NB4 (cell line): Measurements from ENCODE around the gene ERFL.

ENCODE experiments used
- DNase-seq: peaks from one replicate; pipeline ENCODE4 v3.0.0; 2010; ENCODE audit warnings: low read depth
- H3K4me3 ChIP-seq: one replicate; pipeline ENCODE4 v1.5.1; 2011; ENCODE audit warnings: mild to moderate bottlenecking, low read depth, low read length, moderate library complexity
- MYC ChIP-seq: IDR thresholded peaks from 2 replicates; pipeline ENCODE4 v1.6.1; 2011; ENCODE audit warnings: low read depth, low read length
- POLR2A ChIP-seq: IDR thresholded peaks from 2 replicates; pipeline ENCODE4 v1.6.1; 2011; ENCODE audit warnings: mild to moderate bottlenecking; ENCODE audit not compliant: insufficient read length; ENCODE audit errors: extremely low read depth
- TF ChIP-seq, protein P1 (sequence below): IDR thresholded peaks from one replicate; pipeline ENCODE4 v1.5.1; 2012; ENCODE audit warnings: low read depth, low read length
- TF ChIP-seq, protein P2 (sequence below): IDR thresholded peaks from 2 replicates; pipeline ENCODE4 v1.6.1; 2011; ENCODE audit warnings: low read depth, low read length

The ERFL gene

DNA sequence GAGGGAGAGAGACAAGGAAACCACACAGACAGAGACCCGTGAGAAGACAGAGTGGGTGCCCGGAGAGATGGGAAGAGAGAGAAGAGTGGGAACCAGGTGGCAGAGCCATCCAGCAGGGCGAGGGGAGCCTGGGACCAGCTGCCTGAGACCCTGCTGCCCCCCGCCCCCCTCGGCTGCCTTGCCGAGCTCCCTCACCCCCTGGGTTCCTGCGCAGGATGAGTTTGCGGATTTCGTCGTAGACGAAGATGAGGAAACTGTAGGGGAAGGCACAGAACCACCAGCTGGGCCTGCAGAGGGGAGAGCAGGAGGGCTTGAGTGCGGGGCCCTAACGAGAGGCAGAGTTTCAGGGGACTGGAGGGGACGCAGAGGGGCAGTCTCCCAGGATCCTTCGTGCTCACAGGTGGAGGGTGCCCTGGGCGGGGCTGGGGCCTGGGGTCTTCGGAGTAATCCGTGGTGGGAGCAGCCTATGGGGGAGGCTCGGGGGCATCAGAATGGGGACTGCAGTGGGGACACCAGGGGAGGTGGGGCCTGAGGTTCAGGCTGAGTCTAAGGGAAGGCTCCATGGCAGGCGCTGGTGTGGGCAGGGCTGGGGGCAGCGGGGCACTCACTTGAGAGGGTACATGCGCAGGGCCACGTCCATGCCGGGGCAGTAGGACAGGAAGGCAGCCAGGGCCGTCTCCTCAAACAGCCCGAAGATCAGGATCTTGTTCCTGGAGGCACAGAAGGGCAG lies 39.0 kb upstream of the ERFL start:
- TF ChIP-seq POLR2A: no peak
- TF ChIP-seq, protein P1, sequence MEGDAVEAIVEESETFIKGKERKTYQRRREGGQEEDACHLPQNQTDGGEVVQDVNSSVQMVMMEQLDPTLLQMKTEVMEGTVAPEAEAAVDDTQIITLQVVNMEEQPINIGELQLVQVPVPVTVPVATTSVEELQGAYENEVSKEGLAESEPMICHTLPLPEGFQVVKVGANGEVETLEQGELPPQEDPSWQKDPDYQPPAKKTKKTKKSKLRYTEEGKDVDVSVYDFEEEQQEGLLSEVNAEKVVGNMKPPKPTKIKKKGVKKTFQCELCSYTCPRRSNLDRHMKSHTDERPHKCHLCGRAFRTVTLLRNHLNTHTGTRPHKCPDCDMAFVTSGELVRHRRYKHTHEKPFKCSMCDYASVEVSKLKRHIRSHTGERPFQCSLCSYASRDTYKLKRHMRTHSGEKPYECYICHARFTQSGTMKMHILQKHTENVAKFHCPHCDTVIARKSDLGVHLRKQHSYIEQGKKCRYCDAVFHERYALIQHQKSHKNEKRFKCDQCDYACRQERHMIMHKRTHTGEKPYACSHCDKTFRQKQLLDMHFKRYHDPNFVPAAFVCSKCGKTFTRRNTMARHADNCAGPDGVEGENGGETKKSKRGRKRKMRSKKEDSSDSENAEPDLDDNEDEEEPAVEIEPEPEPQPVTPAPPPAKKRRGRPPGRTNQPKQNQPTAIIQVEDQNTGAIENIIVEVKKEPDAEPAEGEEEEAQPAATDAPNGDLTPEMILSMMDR: no peak
- no peak for TF ChIP-seq MYC
- TF ChIP-seq, protein P2, sequence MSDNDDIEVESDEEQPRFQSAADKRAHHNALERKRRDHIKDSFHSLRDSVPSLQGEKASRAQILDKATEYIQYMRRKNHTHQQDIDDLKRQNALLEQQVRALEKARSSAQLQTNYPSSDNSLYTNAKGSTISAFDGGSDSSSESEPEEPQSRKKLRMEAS: no peak
- H3K4me3 ChIP-seq: no peak overlapping the region
- no peak for DNase-seq

DNA sequence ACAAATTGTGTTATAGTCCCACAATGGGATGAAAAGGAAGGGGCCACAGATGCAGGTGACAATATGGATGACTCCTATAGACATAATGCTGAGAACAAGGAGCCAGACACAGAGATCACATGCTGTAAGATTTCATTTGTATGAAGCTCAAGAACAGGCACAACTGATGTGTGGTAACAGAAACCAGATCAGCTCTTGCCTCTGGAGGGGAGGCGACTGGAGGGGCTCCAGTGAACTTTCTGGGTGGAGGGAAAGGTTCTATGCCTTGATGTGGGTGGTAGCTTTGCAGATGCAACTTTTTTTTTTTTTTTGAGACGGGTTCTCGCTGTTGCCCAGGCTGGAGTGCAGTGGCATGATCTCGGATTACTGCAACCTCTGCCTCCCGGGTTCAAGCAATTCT lies 36.9 kb upstream of the ERFL start:
- TF ChIP-seq POLR2A: no peak

DNA sequence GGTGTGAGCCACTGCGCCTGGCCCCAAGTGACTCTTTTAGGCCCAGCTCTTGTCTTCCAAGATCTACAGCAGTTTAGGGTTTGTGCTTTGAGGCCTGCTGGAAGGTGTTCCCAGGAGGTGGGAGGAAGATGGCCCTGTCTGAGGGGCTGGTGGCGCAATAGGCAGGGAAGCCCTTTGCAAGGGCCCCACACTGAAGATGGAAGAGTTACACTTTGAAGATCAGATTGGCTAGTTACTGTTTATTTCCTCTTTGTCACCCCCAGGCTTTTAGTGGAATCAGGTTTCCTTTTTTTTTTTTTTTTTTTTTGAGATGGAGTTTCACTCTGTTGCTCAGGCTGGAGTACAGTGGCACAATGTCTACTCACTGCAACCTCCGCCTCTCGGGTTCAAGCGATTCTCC lies 32.7 kb upstream of the ERFL start:
- H3K4me3 ChIP-seq: no peak overlapping the region
- TF ChIP-seq POLR2A (no peak), MYC (no peak)
- TF ChIP-seq, protein P1: no peak
- peak; percentile 43 for DNase-seq

More for the DNA sequence above, 36.9 kb upstream of the ERFL start:
- no peak for DNase-seq
- no peak overlapping the region for H3K4me3 ChIP-seq

DNA sequence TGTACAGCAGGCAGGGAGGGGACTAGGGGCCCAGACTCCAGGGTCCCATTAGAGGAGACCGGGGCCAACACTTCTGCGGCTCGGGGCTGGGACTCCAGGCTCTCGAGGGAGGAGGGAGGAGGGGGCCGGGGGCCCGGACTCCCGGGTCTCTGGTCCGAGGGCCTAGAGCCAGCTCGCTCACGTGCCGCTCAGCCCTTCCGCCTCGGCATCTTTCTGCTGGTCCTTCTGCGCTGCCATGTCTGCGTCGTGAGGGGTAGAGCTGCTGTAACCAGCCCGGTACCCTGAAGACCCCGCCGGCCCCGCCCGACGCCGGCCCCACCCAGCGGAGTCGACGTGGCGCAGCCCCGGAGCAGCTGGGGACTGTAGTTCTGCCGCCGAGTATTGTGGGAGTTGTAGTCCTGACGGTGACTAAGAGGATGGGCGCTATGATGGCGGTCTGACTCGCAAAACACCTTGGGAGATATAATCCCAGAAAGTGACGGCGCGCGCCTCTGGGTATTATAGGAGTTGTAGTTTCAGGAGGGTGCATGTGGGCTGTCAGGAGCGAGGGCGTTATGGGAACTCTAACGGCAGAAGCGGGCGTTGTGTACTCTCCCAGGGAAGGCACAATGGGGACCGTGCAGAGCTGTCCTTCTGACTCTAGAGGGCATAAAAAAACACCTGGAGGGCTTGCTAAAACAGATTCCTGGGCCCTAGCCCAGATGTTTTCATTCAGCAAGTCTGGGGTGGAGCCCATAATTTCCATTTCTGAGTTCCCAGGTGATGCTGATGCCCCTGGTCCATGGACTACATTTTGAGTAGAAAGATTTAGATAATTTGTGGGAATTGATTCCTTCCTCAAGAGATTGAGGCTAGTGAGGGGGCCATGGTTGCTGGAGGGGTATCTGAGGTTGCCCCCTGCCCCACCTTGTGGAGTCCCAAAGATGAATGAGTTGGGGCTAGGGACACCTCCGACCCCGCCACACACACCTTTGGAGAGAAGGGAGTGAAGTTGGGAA lies 31.1 kb upstream of the ERFL start, which contains the start of gene RABAC1:
TSS of gene RABAC1 (minus strand) at position 266 of the 998 bp plus-strand sequence. CDS start at position 237, 29 bp downstream.
- H3K4me3 ChIP-seq: peak within 1 kb of the TSS; percentile 47
- DNase-seq: peak; percentile 78
- no peak for TF ChIP-seq POLR2A
- TF ChIP-seq, protein P1: no peak

DNA sequence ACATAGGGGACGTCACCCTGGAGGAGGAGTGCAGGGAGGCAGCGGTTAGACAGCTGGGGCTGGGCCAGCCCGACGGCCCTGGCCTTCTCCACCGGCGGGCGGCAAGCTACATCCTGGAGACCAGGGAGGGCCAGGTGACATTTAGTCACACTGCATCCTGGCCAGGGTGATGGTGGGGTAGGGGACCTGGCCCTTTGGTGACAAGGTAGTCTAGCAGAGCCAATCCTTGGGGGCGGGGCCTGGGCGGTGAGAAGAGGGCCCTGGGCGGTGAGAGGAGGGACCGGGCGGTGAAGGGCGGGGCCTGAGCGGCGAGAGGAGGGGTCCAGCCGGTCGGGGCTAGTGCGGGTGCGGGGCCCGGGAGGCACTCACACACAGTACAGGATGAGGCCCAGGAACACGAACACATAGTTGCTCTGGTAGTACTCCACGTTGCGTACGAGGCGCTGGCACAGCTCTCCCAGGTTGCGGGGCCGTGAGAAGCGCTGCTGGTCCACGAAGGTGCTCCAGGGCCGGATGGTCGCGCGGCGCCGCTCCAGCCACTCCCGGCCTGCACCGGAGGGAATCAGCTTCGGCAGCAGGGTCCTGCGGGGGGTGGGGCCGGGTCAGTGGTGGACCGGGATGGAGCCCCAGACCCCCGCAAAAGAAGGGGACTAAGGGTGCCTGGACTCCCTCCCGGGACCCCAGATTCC lies 30.3 kb upstream of the ERFL start:
- H3K4me3 ChIP-seq: peak overlapping the region; percentile 47
- no peak for TF ChIP-seq POLR2A
- TF ChIP-seq, protein P2: no peak
- TF ChIP-seq, protein P1: no peak
- no peak for TF ChIP-seq MYC
- DNase-seq: peak; percentile 32

DNA sequence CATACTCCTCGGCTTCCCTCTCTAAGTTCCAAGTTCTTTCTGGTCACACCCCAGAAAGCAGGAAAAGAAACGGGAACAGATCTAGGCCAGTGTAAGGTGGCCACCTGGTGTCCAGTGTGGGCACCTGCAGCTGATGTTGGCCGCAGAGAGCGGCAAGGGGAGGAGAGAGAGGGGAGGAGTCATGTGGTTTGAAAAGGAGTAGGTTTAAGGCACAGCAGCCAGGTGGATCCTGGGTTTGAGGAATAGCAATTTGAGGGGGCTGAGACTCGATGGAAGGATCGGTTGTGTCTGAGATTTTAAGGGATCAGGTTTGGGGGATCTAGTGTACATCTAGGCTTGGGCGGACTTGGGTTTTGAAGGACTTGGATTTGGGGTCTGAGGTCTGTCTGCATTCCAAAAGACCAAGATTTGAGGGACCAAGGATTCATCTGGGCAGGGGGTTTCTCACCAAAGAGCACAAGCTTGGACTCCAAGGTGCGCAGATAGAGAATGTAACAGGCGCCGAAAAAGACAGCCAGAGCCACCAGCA lies 29.7 kb upstream of the ERFL start:
- TF ChIP-seq, protein P1: peak; percentile 57
- no peak for TF ChIP-seq MYC
- TF ChIP-seq, protein P2: peak; percentile 51; the same call in 1 of the 2 replicates
- DNase-seq: peak; percentile 66
- H3K4me3 ChIP-seq: no peak overlapping the region
